Measurements from ENCODE around the gene RASL12.

The RASL12 gene

DNA sequence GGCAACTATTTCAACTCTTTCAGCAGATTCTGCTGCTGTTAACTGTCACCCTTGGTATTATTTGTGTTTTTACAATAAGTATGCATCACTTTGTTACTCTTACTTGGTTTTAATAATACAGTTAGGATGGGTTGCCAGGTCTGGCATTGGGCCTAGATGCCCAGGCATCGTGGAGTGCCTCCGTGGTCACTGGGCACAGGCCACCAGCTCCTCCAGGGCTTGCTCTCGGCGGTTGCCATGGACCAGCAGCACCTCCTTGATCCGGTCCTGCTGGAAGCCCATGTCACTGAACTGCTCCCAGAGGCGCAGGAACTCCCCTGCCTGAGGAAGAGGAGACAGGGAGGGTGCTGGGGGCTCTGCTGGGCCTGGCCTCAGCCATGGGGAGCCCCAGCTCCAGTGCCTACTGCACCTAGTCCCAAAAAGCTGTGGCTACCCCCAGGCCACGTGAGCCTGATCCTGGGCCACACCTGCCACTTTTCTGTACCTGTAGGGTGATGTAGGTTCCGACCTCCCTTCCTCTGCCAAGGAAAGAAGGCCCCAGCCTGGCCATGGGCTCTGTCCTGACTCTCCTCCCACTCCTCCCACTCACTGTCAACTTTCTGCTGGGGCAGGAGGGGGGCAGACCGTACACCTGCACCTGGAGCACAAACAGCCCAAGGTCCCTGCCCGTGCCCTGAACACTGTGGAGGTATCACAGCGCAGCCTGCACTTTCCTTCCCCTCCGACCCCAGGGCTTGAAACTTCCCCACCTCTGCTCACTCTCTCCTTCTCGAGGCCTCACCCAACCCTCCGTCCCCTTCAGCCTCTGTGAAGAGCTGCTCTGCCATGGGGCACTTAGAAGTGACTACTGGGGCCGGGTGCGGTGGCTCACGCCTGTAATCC lies 25.4 kb upstream of the RASL12 start:
- no peak for DNase-seq (ENCODE audit: low spot score)

DNA sequence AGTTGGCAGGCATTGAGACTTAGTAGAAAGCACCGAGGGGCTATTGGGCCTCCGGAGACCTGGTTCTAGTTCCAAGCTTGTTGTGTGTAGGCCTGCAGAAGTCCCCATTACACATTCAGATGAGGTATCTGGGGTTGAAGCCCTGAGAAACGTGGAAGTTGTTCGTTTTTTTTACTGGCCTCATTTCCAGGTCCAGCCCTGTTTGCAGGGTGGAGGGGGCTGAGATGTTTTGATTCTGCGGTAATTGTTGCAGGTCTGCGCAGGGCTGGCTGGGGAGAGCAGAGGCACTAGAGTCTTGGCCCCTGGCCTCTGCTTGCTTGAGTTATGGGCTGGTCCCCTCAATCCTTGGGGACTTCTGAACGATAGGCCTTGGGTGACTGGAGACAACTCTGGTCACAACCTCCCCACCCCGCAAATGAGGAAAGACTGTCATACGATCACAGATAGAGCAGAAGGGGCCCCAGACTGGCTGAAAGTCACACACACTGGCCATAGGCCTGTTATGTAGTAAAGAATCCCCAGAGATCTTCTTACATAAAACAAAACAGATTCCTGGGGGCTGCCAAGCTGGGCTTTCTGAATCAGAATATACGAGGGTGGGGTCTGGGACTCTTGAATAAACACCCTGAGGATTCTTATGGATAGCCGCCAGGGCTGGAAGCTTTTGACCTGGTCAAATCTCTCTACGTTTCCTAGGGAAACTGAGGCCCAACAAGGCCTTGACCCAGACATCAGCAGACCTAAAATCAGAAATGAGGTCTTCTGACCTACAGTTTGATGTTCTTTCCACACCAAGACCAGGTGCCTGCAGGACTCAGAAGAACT lies 24.4 kb upstream of the RASL12 start:
- DNase-seq (ENCODE audit: low spot score): no peak

DNA sequence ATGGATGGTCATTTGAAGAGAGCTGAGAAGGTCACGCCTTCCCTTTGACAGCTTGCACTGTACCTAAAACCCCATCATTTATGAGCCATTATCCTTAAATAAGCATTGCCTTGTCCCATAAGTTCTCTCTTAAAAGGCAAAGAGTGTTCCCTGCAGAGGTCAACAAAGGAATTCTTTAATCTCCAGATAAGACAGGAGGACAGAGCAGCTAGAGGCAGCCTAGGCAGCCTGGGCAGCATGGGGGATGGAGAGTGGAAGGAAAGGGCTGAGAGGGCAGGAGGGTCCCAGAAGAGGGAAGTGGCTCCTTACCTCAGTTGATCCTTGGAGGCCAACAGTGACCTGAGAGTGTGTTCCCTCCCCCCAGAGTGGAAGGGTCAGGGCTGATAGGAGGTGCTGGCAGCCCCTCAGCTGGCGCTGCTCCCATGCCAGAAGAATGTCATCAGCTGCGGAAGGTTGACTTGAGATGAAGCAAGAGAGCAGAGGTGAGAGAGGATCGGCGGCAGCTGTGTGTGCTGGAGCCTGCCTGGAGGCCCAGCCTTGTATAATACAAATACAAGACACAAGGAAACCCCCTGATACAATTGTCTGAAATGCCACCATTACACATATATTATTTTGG lies 21.5 kb upstream of the RASL12 start:
- DNase-seq (ENCODE audit: low spot score): no peak

DNA sequence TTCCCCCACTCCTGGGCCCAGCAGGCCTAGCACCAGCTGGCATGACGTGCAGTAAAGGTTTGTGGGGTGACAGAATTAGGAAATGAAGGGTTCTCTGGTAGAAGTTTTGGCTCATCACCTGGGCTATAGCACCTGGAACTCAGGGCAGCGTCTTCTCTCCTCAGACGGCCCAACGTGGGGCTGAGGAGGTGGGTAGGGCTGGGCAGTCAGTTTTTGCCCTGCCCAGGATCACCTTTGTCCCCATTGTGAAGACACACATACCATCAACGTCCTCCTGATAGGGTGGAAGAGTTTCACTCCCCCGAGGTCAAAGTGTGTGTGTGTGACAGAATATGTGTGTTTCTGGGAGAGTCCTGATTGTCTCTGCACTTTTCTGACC lies 20.8 kb upstream of the RASL12 start:
- no peak for DNase-seq (ENCODE audit: low spot score)

DNA sequence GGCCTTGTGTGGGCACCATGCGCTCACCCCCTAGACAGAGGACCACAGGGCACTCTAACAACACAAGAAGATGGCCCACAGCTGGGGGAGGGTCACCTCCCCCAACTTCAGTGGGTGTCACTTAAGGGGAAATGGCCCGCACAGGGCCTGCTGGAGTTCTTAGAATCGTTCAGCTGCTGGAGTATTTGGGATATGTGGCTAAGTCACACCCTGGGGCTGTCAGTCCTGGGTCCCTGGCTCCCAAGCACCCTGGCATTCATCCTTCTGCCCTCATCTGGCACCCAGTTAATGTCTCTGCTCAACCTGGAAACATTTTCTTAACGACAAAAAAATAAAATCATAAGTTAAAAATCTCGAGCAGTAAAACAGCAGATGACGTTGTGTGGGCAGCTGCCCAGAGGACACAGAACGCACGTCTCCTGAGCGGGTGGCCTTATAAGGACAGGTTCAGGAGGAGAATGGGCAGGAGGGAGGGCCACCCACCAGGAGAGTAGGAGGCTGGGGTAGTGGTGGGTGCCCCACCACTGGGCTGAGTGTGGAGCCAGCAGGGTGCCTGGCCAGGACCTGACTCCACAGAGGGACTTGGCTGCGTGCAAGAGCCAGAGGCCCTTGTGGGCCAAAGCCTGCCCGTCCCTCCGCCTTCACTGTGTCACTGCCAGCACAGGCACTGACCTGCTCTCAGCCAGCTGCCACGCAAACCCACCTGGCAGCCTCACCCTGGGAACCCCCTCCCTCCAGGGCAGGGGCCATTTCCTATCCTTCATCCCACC lies 20.3 kb upstream of the RASL12 start:
- peak; percentile 32 for DNase-seq (ENCODE audit: low spot score)

DNA sequence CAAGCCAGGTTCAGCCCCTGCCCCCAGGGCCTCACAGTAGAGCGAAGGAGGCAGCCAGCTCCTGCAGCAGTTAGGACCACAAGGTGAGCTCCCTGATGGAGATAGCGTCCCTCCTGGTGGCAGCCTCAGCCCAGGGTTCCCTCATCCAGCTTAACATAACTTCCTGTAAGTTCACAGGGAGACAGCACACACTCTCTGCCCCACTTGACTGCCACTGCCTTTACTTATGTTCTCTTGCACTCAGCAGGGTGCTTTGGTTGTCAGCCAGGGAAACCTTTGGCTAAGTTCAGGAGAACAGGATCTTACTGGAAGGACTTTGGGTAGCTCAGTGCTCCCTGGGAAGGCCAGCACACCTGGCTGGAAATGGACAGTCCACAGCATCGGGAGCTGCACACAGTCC lies 19.6 kb upstream of the RASL12 start:
- DNase-seq (ENCODE audit: low spot score): no peak

DNA sequence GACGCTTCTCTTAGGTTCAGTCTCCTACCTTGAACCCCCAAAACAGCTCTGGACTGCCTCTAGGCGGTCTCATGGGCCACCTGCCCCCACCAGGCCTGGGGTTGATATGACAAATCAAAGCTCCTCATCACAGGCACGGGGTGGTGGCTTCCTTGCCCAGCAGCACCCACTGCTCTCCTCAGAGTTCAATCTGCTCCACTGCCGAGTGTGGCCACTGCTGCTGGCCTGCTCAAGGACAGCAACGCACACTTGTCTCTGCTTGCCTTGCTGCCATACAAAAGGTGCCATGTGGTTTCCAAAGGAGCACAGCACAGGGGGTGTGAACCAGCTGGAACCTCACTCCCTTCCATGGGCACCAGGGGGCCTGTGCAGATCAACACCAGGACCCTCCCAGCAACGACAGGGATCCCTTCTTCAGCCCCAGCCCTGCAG lies 18.9 kb upstream of the RASL12 start:
- DNase-seq (ENCODE audit: low spot score): no peak

DNA sequence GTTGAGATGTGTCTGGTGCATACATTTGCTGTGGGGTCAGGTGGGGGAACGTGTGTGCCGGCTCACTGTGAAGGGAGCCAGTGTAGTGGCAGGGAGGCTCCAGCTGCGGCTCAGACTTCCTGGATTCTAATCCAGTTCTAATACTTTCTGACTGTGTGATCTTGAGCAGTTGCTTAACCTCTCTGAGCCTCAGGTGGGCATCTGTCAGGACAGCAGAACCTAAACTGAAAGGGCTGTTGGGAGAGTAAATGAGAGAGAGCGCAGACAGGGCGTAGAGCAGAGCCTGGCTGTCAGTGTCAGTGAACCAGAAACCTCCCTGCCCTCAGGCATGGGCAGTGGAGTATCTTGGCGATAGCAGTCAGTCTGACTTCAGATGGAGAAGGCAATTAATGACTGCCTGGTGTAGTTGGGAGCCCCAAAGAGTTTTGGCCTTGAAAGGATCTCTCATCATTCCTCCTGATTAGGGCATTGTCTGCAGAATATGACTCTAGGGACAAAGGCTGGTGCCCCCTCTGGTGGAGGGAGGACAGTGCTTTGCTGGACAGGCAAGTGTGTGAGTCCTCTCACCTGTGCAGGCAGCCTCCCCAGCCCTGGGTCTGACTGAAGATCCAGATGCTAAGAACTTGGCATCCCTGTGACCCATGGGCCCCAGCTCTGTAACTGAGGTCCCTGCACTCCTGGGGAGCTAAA lies 18.3 kb upstream of the RASL12 start:
- no peak for DNase-seq (ENCODE audit: low spot score)

DNA sequence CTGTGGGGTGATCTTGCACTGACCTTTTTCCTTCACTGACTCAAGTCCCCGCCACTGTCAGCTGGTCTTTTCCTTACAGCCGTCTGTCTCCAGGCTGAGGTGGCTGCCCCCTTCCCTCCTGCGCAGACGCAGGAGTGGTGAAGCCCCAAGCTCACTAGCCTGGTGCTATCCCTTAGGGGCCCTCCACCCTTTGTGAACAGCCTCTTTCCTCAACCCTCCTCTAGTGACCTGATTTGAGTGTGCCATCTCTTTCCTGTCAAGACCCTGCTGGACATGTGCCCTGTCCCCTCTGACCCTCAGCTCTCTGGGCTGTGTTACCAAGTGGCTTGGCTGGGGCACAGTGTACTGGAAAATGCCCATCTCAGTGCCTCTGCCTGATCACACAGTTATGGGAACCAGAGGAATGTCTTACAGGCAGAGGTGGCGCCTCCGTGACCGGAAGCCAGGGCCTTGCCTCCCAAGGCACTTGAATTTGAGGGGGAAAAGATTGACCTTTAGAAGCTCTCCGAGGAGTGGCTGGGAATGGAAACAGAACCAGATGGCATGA lies 17.5 kb upstream of the RASL12 start:
- DNase-seq (ENCODE audit: low spot score): no peak

DNA sequence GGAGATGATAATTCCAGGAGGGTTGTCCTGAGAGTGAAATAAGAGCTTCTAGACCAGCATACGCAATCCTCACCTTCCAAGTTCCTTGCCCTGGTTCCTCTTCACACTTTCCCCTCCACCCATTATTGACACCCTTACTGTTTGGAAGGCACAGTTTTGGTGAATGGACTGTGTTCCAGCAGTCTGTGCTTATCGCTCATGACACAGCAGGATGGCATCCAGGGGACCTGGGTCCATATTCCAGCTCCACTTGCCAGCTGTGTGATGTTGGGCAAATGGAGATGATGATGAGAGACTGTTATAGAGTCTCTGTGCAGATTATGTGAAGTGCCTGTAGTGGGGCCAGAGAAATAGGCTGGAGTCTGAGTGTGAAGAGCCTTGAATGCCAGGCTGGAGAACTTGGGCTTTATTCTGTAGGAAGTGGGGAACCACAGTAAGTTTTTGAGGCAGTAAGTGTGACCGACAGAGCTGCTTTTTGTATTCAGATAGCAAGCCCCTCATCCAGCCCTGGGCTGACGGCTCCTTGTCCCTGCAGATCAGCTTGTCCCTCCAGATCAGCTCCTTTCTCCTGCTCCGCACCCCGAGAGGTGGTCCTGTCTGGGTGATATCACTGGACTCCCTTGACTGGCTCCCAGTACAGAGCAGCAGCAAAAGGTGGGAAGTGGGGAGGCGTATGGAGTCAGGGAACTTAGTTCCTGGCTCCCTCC lies 16.9 kb upstream of the RASL12 start:
- DNase-seq (ENCODE audit: low spot score): no peak

DNA sequence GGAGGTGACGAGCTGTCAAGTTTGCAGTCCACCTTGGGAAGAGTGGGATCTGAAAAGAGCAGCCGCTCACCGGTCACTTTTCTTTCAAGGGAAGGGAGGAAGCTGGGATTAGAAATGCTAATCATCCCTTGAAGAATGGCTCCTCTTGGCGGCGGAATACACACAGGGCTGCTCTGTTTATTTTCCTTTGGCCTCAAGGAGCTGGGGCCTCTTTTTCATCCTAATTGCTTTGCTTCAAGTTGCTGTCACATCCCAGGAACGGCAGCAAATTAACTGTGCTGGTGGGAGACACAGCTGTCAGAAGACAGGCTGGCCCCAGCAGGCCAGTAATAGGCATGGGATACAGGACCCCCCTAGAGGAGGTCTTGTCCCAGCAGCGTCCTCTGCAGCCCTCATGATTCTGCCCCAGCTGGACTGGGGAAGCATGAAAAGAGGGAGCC lies 15.5 kb upstream of the RASL12 start:
- peak; percentile 55 for DNase-seq (ENCODE audit: low spot score)

DNA sequence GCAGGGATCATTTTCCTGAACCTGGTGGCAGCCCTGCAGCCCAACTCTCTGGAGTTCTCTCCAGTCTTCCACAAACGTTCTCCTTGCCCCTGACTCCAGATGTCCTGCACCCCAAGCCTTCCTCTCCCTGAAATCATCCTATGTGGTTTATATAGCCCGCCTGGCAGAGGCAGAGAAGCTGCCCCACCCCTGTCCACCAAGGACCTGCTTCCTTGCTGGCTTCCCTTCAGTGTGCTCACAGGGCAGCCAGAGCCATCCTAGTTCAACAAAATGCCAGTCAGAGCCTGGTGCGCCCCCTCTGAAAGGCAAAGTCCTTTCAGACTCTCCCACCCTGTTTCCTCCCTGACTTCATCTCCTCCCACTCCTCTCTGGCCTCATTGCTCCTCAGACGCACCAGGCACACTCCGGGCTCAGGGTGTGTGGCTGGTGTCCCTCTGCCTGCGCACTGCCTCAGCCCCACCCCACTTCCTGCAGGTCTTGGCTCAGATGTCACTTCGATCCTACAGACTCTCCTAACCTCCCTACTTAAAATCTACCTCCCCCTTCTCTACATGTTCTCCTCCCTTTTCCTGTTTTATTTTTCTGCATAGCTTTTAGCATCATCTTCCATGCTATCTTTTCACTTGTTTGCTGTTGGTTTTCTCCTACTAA lies 14.6 kb upstream of the RASL12 start:
- DNase-seq (ENCODE audit: low spot score): no peak

DNA sequence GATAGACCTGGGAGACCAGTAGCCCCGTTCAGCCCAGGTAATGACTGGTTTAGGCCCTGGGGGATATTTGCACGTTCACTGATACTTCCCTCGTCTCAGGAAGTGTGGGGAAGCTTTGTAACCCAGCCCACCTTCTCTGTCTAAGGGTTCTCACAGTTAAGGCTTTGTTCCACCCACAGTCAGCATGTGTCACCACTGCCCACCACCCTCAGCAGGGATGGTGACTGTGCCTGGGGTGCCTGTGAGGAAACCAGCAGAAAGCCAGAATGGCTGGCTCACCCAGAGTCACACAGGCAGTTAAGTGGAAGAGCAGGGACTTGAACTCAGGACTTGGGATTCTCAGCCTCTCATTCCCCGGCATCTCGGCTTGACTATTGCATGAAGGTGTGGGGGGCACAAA lies 14.0 kb upstream of the RASL12 start:
- no peak for DNase-seq (ENCODE audit: low spot score)

DNA sequence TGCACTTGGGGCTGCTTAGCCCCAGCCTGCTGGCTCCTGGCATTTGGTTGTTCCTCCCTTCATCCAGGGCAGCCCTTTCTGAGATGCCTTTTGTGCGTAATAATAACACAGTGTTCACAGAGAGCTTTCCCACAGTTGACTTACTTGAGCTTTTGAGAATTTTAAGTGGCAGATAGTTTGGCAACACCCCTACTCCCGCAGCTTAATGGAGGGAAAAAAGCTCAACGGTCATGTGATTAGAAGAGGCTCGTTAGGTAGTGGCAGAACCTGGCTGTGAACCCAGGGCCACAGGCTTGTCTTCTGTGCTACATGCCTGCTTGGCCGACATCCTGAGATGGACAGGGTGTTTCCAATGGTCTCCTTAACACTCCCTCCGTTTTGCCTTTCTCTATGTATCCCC lies 13.5 kb upstream of the RASL12 start:
- DNase-seq (ENCODE audit: low spot score): no peak

DNA sequence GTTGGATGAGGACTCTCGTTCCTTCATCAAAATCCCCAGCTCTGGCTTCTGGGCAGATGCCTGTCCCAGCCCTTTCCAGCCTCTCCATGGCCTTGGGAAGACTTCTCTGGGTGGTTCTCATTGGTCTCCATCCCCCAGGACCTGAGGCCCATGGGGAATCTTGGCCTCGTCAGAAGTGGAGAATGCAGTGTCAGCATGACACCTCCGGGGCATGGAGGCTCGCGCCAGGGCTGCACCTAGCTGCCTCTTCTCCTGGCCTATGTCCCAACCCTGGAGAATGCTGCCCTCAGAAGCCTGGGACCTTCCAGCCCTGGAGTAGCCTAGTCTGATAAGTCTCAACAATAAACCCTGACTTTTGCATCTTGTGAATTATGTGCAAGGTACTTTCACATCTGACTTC lies 11.8 kb upstream of the RASL12 start:
- no peak for DNase-seq (ENCODE audit: low spot score)

DNA sequence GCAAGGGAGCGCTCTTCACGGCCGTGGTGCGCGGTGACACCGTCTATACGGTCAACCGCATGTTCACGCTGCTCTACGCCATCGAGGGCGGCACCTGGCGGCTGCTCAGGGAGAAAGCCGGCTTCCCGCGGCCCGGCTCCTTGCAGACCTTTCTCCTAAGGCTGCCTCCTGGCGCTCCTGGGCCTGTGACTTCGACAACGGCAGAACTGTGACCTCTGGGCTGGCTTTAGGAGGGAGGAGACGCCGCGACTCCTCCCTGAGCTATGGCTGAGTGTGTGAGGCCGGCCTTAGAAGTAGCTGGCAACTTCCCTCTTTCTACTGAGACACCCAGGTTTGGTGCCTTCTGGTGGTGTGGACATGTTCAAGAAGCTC lies 10.2 kb upstream of the RASL12 start:
- no peak for DNase-seq (ENCODE audit: low spot score)

DNA sequence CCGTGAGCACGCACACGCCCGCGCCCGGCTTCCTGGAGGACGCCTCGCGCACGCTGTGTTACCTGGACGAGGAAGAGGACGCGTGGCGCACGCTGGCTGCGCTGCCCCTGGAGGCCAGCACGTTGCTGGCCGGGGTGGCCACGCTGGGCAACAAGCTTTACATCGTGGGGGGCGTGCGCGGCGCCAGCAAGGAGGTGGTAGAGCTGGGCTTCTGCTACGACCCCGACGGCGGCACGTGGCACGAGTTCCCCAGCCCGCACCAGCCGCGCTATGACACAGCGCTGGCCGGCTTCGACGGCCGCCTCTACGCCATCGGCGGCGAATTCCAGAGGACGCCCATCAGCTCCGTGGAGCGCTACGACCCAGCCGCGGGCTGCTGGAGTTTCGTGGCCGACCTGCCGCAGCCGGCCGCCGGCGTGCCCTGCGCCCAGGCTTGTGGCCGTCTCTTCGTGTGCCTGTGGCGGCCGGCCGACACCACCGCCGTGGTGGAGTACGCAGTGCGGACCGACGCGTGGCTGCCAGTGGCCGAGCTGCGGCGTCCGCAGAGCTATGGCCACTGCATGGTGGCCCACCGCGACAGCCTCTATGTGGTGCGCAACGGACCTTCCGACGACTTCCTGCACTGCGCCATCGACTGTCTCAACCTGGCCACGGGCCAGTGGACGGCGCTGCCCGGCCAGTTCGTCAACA lies 9.6 kb upstream of the RASL12 start:
- no peak for DNase-seq (ENCODE audit: low spot score)

DNA sequence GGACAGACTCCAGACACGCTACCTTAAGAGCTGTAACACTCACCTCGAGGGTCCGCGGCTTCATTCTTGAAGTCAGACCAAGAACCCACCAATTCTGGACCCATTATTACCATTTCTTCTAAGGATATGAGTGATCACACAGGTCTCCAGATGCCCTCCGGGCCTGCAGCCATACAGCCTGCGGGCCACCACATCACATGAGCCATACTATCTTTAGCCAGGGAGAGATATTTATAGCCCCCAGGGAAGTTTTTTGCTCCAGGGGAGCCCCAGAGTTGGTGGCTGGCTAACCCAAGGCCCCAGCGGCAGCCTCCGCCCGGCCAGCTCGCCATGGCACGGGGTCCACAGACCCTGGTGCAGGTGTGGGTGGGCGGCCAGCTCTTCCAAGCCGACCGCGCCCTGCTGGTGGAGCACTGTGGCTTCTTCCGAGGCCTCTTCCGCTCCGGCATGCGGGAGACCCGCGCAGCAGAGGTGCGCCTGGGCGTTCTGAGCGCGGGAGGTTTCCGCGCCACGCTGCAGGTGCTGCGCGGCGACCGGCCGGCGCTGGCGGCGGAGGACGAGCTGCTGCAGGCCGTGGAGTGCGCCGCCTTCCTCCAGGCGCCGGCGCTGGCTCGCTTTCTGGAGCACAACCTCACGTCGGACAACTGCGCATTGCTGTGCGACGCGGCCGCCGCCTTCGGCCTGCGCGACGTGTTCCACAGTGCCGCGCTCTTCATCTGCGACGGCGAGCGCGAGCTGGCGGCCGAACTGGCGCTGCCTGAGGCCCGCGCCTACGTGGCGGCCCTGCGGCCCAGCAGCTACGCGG lies 8.9 kb upstream of the RASL12 start, which contains the start of gene KBTBD13:
TSS of gene KBTBD13 (plus strand) at position 261 of the 805 bp plus-strand sequence. CDS start at position 331, 70 bp downstream.
- no peak for DNase-seq (ENCODE audit: low spot score)

Measured in globus pallidus (tissue), 1 donor.